ENCODE results near the gene NANOS2. TPM values are rescaled to one million over a fixed set of nuclear protein-coding genes. Genes with fewer than 3 reads are reported as not detected.
A peak's percentile ranks its signal among the peaks of the same experiment; 100 is the strongest.

NANOS2 gene
- total and polyA plus RNA-seq, 9 of the 15 experiments (the other 6 are each of a cell fraction or from before 2014, with no cell fraction given): not detected

DNA sequence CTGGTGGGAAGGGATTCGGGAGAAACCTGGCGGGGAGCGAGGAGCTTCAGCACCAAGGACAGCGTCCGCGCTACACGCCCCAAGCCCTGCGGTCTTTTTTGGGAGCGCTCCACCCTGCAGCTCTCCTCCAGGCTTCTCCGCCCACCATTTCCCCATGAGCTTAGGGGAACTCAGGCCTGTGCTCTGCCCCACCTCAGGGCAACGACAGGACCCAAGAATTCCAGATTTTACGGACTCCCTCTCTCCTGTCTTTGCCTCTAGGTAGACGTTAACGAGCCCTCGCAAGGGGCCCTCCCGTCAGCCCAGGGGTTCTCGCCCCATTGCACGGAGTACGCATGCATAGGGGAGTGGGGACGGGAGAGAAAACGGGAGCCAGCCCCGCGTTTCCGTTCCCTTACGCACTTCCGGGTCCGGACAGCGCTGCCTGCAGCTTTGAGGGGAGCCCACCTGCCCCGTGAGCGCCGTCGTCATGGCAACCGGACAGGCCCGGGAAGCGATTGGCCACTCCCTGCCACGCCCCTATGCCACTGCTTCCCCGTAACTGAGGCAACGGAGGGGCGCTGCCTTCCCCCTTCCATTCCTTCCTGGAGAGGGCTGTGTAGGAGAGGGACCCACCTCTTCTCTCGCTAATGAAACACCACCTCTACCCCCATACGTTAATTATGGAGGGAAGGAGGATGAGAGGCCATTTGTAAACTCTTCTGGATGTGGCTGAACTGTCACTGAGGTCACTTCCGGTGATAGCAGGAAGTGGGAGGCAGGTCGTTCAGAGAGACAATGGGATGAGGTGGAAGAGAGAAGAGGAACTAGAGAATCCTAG, 38.3 kb upstream of the NANOS2 start (continued):
- no peak for TF ChIP-seq ZNF408 (CRISPR knock-in tag; IDR thresholded peaks at IDR 0.05; ENCODE audit: low read depth)
- TF ChIP-seq NKRF (IDR thresholded peaks at IDR 0.05; ENCODE audit: borderline replicate concordance): peak; percentile 42; the same call in 1 of the 2 replicates
- peak; percentile 64 for TF ChIP-seq CREM (IDR thresholded peaks at IDR 0.05; ENCODE audit: low read depth)
- no peak for TF ChIP-seq LARP7 (IDR thresholded peaks at IDR 0.05)
- TF ChIP-seq ZNF75A (CRISPR knock-in tag; IDR thresholded peaks at IDR 0.05): no peak
- no peak for TF ChIP-seq KDM5B (IDR thresholded peaks at IDR 0.05; ENCODE audit: insufficient replicate concordance, low read depth, low read length)
- no peak for TF ChIP-seq ZC3H8 (IDR thresholded peaks at IDR 0.05)
- TF ChIP-seq HOXB6 (CRISPR knock-in tag; IDR thresholded peaks at IDR 0.05; ENCODE audit: borderline replicate concordance): no peak
- TF ChIP-seq ZBTB7A (IDR thresholded peaks at IDR 0.05; ENCODE audit: borderline replicate concordance, control insufficient read depth, low read depth, low read length): no peak
- TF ChIP-seq XRCC5 (IDR thresholded peaks at IDR 0.05; ENCODE audit: low read depth, low read length): 0 out of 2 replicates have a peak, but pooled peaks have one; percentile 80
- TF ChIP-seq RCOR1 (IDR thresholded peaks at IDR 0.05; ENCODE audit: borderline replicate concordance in 1 of 2, low read depth in 2 of 2, low read length in 2 of 2): peak in 1 of 2 experiments; percentile 71; a peak in 2 of 4 replicates
- TF ChIP-seq, protein P1, sequence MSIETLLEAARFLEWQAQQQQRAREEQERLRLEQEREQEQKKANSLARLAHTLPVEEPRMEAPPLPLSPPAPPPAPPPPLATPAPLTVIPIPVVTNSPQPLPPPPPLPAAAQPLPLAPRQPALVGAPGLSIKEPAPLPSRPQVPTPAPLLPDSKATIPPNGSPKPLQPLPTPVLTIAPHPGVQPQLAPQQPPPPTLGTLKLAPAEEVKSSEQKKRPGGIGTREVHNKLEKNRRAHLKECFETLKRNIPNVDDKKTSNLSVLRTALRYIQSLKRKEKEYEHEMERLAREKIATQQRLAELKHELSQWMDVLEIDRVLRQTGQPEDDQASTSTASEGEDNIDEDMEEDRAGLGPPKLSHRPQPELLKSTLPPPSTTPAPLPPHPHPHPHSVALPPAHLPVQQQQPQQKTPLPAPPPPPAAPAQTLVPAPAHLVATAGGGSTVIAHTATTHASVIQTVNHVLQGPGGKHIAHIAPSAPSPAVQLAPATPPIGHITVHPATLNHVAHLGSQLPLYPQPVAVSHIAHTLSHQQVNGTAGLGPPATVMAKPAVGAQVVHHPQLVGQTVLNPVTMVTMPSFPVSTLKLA (conservative IDR thresholded peaks at IDR 0.05): peak; percentile 55 to 83; a peak in 3 of 4 replicates
- TF ChIP-seq, protein P2, sequence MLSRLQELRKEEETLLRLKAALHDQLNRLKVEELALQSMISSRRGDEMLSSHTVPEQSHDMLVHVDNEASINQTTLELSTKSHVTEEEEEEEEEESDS (CRISPR knock-in tag; IDR thresholded peaks at IDR 0.05): no peak
- no peak for TF ChIP-seq U2AF1 (optimal IDR thresholded peaks at IDR 0.05; ENCODE audit: low read depth, low read length)
- no peak for TF ChIP-seq RREB1 (CRISPR knock-in tag; IDR thresholded peaks at IDR 0.05)

All from K562 (cell line).